GM12873 (cell line): ENCODE data around the gene RAD9A.

Experiments used
- TF ChIP-seq, protein P1 (sequence below): IDR thresholded peaks from 2 replicates; pipeline ENCODE4 v1.5.1; 2012; ENCODE audit warnings: low read depth, mild to moderate bottlenecking, moderate library complexity, low read length, control low read depth; ENCODE audit not compliant: insufficient read depth; ENCODE audit errors: missing control alignments

Gene RAD9A

DNA sequence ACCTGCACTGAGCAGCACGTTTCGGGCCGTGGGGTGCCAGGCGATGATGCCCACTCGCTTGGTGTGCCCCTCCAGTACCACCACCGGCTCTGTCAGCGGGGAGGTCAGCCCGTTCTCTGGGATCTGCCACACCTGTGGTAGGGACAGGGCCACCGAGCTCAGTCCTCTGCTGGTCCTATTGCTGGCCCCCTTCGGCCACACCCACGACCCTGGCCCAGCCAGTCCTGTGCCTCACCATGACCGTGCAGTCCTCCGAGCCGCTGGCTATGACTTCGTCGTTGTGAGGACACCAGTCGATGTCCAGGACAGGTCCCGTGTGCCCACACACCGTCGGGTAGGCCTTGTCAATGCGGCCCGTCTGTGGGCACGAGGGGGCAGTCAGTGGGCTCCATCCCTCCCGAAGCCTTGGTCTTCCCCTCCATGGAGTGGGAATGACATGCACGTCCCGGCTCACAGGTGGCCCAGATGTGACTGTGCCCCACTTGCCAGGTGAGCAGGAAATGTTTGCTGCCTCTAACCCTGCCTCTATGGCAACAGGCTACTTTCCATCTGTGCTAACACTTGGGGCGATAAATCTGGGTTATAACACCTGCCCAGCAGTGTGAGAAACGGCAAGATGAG, 50.1 kb downstream of the RAD9A start:
- TF ChIP-seq, protein P1, sequence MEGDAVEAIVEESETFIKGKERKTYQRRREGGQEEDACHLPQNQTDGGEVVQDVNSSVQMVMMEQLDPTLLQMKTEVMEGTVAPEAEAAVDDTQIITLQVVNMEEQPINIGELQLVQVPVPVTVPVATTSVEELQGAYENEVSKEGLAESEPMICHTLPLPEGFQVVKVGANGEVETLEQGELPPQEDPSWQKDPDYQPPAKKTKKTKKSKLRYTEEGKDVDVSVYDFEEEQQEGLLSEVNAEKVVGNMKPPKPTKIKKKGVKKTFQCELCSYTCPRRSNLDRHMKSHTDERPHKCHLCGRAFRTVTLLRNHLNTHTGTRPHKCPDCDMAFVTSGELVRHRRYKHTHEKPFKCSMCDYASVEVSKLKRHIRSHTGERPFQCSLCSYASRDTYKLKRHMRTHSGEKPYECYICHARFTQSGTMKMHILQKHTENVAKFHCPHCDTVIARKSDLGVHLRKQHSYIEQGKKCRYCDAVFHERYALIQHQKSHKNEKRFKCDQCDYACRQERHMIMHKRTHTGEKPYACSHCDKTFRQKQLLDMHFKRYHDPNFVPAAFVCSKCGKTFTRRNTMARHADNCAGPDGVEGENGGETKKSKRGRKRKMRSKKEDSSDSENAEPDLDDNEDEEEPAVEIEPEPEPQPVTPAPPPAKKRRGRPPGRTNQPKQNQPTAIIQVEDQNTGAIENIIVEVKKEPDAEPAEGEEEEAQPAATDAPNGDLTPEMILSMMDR, result no peak

DNA sequence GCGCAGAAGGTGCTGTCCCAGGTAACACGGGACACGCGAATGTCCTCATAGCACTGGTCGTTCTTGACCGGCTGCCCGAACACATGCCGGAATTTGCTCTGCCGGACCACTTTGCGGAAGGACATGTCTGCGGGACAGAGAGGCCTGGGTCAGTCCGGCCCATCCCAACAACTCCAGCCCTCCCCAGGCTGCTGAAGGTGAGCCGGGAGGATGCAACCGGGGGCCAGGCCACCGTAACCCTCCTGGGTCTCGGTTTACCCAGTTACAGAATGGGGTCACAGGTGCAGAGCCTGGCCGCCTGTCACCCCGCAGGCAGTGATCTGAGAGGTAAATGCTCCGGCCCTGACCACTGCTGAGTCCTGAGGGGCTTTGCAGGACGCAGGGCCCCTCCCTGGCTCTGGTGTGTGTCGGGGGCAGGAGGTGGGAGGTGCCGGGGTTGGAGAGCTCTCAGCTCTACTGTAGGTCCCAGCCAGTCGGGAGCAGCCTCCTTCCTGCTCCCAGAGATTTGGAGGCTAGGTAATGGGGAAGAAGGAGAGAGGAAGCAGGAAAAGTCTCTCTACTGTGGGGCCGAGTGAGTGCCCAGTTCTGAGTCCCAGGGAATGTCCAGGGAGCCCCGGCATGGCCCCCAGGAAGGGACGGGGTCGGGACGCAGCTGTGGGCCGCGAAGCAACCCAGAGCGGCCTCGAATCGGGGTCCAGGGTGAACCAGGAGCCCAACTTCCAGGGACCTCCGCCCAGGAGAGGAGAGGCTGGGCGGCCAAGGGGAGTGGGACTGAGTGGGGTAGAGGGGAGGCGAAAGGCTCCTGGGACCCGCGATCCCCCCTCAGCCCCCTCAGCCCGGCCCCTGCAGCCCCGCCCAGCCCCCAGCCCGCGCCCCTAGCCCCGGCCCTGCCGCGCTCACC, 51.0 kb downstream of the RAD9A start:
- TF ChIP-seq, protein P1, result no peak

DNA sequence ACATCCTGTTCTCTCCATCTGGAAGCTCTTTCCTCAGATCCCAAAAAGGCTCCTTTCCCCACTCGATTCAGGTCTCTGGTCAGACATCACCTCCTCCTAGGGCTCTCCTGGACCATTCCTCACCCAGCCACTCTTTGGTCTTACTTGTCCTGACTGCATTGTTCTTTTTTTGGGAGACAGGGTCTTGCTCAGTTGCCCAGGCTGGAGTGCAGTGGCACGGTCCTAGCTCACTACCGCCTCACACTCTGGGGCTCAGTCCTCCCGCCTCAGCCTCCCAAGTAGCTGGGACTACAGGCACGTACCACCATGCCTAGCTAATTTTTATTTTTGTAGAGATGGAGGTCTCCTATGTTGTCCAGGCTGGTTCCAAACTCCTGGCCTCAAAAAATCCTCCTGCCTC, 53.7 kb downstream of the RAD9A start:
- TF ChIP-seq, protein P1, result no peak
